ENCODE data around the gene KY.

DNA sequence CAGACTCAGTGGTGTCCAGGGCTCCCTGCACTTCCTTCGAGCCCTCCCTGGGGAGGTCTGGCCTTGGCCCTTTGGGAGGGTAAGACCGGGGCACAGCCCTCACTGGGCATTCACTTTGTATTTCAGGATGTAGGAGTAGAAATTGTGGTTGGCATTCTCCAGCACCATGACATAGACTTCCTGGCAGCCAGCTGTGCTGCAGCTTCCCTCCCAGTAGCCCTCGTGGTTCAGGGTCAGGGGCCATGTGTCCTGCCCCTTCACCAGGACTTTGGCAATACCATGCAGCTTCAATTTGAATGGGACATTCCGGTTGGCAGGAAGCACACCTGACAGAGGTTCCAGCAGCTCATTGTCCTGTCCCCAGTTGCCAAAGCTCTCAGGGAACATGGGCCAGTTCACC lies 47.3 kb downstream of the KY start:
- no peak for TF ChIP-seq CTCF (IDR thresholded peaks at IDR 0.05)
- TF ChIP-seq POLR2A (IDR thresholded peaks at IDR 0.05): no peak

Measured in breast epithelium (tissue), 3 donors.